CD4-positive, alpha-beta T cell treated with Interleukin-17A for 1 hour (primary cell): ENCODE measurements around the gene CLEC10A.
A peak's percentile ranks its signal among the peaks of the same experiment; 100 is the strongest.

ENCODE experiments used
- DNase-seq: peaks from one replicate; pipeline ENCODE4 v3.0.0-alpha.2; 2020

The CLEC10A gene

GRCh38 chr17:7035591-7036368, 44.3 kb downstream of the CLEC10A start, which contains the start of gene SLC16A13:
SLC16A13 (plus strand) TSS chr17:7036015; CDS start chr17:7036383, 368 bp downstream.
- peak; percentile 99 for DNase-seq

GRCh38 chr17:7034955-7035590, 45.0 kb downstream of the CLEC10A start:
- DNase-seq, result peak; percentile 79

GRCh38 chr17:7029659-7030058, 50.4 kb downstream of the CLEC10A start:
- peak; percentile 59 for DNase-seq

- no peak for DNase-seq
These were observed 51.0 kb downstream of the CLEC10A start for GRCh38 chr17:7029096-7029495.

GRCh38 chr17:7027335-7027734, 52.7 kb downstream of the CLEC10A start:
- no peak for DNase-seq

GRCh38 chr17:7026471-7027115, 53.5 kb downstream of the CLEC10A start:
- no peak for DNase-seq

GRCh38 chr17:7025245-7025644, 54.8 kb downstream of the CLEC10A start:
- no peak for DNase-seq
